GM18858 (cell line): Measurements from ENCODE around the gene PLXNA4.

Experiments
- ATAC-seq: cut with Tn5 transposase; IDR thresholded peaks from one replicate; pipeline ENCODE4 v1.9.1; 2021; ENCODE audit not compliant: unreplicated experiment

Gene PLXNA4

DNA sequence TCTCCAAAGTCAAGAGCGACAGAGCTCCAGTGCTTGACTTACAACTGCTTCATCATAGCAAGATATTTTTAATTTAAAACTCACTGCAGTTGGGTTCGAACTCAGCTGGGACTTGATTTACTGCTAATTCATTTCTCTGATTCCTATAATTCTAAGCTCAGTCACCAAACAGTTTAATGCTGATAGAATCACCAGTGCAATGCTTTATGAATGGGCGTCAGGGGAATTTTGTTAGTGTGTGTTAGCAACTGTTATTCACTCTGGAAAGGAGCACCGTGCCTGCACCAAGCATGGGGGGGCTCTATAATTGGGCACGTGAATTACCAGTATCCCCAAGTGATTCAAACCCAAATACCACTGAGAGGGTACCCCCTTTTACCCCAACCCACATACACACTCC lies 10.4 kb downstream of the PLXNA4 start:
- no peak for ATAC-seq

DNA sequence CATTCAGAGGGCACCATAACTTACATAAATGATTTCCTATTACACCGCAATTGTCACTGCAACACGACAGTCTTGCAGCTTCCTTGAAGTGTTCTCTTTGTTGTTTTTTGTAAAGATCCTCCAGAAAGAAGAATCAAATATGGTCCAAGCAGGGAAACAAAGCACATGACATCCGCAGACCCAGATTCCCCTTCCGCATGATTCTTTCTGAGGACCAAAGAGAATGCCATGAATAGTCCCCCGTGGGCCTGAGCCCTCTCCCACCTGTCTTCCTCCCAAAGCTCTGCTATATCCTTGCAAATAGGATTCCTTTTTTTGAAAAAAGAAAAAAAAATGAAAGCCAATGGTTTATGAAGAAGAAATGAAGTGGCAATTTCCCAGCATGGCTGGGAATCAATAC lies 10.8 kb downstream of the PLXNA4 start:
- no peak for ATAC-seq

DNA sequence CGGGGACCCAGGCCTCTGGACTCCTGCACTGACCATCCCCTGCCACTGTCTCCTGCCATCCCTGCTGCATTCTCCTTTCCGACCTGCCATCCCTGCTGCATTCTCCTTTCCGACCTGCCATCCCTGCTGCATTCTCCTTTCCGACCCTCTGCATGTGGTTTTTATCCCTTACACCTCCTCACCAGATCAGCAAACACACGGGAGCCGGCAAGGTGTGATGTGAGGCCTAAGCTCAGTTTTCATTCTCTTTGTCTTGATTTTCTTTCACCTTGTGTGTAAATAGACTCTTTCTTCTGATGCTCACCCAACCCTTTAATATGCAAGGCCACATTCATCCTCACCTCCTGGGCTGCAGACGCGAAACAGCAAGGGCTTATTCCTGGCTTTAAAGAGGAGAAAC lies 11.4 kb downstream of the PLXNA4 start:
- ATAC-seq, result no peak

DNA sequence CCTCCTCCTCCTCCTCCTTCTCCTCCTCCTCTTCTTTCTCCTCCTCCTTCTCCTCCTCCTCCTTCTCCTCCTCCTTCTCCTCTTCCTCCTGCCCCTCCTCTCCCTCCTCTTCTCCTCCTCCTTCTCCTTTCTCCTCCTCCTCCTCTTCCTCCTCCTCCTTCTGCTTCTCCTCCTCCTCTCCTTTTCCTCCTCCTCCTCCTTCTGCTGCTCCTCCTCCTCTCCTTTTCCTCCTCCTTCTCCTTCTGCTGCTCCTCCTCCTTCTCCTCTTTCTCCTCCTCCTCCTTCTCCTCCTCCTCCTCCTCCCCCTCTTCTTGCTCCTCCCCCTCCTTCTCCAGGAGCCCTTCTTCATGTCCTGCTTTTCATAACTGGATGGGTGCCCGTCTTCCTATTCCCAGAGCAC lies 12.2 kb downstream of the PLXNA4 start:
- ATAC-seq, result no peak

DNA sequence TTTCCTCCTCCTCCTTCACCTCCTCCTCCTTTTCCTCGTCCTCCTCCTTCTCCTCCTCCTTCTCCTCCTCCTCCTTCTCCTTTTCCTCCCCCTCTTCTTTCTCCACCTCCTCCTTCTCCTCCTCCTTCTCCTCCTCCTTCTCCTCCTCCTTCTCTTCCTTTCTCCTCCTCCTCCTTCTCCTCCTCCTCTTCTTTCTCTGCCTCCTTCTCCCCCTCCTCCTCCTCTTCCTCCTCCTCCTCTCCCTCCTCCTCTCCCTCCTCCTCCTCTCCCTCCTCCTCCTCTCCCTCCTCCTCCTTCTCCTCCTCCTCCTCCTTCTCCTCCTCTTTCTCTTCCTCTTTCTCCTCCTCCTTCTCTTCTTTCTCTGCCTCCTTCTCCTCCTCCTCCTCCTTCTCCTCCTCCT lies 13.6 kb downstream of the PLXNA4 start:
- no peak for ATAC-seq

DNA sequence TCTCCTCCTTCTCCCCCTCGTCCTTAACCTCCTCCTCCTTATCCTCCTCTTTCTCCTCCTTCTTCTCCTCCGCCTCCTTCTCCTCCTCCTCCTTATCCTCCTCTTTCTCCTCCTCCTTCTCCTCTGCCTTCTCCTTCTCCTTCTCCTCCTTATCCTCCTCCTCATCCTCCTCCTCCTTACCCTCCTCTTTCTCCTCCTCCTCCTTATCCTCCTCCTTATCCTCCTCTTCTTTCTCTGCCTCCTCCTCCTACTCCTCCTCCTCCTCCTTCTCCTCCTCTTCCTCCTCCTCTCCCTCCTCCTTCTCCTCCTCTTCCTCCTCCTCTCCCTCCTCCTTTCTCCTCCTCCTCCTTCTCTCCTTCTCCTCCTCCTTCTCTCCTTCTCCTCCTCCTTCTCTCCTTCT lies 14.5 kb downstream of the PLXNA4 start:
- no peak for ATAC-seq

DNA sequence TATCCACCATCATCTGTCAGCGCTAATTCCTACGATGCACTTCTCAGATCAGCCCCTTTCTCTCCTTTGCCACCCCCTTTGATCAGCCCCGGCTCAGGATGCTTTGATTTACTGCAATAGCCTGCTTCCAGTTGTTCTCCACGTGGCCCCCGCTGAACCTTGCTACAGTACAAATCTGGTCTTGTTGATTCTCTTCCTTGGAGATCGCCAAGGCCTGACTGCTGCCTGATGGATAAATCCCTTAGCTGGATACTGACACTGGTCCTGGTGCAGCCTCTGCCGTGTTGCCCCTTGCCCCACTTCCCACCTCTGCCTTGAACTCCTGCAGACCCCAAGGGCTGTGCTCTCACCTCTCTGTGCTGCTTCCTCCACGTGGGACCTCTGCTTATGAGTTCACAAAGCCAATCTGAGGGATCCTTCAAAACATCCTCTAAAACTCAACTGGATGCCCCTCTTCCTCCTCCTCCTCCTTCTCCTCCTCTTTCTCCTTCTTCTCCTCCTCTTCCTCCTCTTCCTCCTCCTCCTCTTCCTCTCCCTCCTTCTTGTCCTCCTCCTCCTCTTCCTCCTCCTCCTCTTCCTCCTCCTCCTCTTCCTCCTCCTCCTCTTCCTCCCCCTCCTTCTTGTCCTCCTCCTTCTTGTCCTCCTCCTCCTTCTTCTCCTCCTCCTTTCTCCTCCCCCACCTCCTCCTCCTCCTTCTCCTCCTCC lies 15.3 kb downstream of the PLXNA4 start:
- ATAC-seq, result no peak

DNA sequence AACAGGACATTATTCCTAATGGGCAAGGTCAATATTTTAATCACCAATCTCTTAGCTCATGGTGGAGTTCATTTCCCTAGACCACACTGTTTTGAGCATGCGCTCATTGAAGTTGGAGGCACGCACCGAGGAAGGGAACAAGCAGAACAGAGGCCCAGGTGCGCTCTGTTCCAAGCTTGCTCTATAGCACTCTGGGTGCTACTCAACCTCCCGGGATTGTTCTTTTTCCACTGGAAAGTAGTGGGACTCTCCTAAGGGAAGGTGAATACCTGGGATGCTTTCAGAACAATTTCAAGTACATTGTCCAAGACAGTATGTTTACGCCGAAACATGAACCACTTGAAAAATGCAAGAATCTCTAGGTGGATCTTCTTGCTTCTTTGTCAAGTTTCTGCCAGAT lies 16.2 kb downstream of the PLXNA4 start:
- ATAC-seq, result no peak

DNA sequence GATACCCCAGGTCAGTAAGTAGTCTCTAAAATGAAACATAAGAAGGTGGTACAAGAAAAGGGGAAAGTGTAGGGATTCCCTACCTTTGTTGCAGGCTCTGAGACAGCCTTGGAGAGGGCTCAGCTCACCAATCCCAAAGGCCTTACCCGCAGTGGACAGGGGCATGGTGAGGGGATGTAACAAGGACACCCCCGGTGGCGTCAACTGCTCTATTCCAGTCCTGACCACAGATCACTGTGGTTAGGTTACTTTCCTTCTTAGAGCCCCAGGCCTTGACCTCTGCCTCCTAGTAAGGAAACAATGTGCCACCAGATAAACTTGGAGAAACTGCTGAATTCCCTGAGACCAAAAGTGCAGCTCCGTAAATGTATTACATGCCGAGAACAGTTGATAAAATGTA lies 17.5 kb downstream of the PLXNA4 start:
- ATAC-seq, result no peak

DNA sequence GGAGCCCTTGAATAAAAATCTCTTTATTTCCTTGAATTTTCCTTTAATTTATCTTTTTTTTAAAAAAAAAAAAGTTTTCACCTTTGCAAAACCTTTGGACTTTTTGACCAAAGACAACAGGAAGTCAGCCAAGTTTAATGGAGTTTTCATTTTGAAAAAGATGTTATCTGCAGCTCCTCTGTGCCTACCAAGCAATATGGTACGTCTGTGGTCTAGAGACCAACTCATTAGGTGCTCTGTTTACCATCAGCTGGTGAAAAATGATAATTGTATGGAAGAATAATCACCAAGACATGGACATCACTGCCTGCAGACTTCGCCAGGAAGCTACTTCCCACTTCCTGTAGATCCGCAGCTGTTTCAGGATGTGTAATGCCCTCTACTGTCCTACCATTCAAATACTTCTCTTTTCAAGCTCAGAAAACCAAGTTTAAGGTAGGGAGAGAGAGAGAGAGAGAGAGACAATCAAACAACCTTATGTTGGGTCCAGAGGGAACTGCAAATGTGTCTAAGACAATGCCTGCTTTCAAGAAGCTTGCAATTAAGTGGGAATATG lies 18.7 kb downstream of the PLXNA4 start:
- ATAC-seq, result no peak

DNA sequence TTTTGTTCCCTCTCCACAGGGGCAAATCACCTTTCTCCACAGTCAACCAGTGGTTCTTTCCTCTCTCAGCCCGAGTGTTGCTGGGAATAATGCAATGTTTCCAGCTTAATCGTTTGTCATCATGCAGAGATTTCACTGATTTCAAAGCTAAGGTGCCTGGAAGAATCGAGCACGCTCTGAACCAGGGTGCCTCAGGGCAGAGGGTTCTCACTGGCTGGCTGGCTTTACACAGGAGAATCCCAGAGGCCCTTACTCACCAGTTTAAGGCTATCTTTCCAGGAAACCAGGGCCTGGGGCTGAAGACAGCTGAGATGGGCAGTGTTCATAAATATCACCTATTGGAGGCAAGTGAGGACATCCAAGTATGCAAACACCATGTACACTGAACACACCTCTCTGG lies 21.8 kb downstream of the PLXNA4 start:
- no peak for ATAC-seq

DNA sequence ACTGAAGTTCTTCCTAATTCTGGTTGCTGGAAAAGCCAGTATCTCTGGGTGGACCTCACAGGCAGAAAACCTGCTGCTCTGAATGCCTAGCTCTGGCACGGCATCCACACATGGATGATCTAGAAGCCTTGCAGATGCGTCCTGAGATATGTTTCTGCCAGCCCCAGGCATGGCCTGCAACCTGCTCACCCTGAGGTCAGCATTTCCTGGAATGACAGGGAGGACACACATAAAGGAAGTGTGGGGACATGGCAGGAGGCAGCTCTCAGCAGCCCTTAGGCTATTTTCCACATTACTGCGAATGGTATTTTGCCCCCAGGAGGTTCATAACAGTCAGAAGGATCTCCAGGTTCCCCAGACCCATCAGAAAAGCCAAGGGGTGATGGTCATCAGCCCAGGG lies 23.2 kb downstream of the PLXNA4 start:
- ATAC-seq, result no peak

DNA sequence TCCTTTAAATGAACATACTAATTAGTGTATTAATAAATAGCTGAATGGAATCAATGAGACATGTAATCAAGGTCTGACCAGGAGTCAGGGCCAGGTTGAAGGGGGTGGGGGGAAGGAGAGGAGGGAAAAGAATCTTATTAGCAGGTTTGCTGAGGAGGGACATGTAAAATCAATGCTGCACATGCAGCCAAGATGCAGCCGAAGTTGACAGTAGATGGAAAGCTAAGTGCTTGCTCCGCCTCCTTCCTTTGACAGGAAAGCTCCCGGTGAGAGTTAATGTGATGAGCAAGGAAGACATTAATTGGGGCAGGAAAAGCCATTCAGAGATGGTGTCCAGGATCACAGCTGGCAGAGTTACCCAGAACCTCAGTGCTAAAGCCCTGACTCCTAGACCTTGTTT lies 24.4 kb downstream of the PLXNA4 start:
- no peak for ATAC-seq

DNA sequence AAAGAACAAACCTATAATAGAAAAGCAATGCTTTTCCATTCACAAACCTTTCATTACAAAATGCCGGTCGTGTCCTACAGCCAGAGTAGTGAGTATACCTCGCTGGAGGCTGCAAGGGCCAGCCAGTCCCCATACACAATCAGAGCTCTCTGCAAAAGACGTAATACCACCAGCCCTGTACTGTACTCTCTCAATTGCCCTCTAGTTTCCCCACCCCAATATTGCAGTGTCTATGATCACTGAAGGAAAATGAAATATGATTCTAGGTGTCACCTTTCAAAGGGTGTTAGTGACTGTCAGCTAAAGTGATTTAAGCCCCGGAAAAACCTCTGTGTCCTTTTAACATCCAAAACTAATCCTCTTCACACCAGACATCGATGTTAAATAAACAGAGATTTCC lies 24.8 kb downstream of the PLXNA4 start:
- ATAC-seq, result no peak

DNA sequence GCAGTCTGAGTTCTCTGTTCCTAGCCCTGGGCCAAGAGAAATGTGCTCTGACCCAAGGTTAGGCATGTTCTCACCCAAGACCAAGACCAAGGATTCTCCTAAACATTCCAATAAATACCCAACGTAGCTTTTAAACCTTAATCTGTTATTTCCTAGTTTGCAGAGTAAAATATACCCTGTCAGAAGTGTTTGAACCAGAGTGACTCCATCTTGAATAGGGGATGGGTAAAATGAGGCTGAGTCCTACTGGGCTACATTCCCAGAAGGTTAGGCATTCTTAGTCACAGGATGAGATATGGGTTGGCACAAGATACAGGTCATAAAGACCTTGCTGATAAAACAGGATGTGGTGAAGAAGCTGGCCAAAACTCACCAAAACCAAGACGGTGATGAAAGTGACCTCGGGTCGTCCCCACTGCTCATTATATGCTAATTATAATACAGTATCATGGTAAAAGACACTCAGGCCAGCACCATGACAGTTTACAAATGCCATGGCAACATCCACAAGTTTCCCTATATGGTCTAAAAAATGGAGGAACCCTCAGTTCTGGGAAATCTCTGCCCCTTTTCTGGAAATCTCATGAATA lies 27.7 kb downstream of the PLXNA4 start:
- ATAC-seq, result no peak

DNA sequence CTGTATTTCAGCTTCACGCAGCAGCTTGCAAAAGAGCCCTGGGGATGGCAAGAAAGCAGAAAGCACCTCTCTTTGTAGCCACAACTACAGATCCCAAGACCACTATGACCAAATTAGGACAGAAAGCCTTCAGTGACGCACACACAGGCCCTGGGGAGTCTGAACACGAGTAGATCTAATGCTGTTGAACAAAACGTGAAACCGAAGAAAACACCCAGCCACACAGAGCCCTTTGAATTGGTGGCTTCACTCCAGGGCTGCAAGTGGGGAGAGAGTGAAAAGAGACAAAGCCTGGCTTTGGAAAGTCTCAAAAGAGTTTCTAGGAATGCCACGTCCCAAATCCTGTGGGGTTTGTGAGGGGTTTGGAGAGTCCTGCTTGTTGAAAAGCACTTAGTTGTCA lies 28.4 kb downstream of the PLXNA4 start:
- ATAC-seq, result no peak

DNA sequence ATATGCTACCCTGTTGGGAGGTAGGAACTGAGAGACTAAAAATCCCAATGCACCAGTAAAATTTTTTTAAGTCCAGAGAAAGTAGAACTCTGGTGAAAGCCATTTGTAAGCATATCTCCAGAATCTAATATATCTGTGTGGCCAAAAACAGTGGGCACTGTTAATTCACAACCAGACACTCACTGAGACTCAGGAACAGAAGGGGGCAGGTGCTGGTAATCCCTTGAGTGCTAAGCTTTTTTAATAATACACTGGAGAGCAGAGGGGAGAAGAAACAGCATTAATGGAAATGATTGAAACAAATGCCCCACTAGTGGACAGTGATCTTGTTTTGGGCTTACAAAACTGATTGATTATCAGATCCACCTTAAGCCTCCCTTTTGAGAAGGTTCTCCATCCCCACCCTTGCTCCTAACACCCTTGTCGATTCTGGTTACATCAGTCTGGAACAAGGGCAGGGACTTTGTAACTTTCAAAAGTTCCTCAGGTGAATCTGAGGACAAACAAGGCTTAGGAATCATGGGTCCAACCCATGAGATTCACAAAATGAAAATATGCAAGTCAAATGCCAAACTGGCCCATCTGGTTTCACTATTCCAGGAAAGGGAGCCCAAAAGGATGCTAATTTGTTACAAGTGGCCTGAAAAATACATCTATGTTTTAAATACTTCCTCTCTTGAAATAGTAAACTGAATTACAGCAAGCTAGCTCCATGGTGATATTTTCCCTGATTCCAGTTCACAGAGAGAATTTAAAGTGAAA lies 29.7 kb downstream of the PLXNA4 start:
- no peak for ATAC-seq

DNA sequence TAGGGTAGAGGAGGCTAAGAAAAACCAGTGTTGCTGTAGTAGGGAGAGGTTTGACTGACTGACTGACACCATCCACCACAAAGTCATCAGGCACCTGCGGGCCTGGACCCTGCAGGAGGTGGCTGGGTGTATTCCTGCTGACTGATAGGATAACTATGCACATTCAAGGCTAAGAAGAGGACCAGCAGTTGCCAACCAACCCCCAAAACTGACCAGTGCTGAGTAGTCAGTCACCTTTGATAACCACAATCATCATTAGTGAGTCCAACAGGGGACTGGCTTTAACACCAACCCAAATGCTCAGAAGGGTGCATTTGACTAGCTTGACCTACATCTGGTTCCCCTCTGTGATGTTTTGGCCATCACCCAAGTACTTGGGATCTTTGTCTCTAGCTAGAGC lies 30.5 kb downstream of the PLXNA4 start:
- ATAC-seq, result no peak

DNA sequence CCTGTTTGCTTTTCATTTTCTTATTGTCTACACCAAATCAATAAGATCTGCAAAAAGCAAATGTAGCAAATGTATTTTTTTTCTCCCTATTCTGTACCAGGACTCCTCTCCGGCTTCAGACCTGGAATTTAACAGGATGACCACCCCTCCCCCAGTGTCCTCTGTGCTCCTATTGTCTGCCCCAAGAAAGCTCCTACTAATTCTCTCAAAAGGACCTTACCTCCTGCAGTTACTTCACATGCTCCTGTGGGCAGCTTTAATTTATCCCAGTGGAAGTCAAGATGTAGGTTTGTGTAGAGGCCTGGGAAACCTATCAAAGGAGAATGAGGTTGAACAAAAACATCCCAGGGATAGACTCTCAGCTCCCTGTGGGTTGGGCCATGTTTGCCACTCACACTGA lies 31.3 kb downstream of the PLXNA4 start:
- ATAC-seq, result no peak

DNA sequence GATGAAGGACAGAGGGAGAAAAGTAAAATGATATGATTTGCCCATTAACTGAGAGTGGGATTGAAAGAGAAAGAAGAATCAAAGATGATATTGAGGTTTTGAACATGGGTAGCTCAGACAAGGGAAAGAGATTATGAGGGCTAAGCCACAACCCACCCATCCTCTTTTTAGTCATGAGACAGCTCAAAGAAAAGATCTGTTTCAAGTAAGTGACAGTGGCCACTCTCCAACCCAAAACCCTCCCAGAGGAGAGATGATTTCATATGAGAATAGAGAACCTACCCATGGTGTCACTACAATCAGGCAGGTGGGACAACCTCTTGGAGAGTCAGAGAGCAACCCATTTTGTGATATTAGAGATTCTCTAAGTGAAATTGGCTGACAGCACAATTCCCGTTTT lies 32.2 kb downstream of the PLXNA4 start:
- ATAC-seq, result no peak

DNA sequence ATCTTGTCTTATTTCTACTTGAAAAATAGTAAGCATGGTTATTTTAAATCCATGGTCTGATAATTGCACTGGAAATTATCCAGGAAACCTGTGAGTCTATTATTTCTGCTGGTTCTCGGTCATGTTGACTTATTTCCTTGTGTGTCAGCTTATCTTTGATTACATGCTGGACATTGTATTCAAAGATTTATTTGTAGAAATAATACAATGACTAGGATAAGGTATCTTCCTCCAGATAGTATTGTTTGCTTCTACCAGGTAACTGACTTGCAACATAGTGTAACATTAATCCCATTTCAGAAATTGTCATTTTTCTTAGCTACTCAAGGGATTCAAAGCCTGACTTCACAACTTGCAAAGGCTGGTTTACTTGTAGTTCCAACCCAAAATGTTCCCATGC lies 33.4 kb downstream of the PLXNA4 start:
- no peak for ATAC-seq

DNA sequence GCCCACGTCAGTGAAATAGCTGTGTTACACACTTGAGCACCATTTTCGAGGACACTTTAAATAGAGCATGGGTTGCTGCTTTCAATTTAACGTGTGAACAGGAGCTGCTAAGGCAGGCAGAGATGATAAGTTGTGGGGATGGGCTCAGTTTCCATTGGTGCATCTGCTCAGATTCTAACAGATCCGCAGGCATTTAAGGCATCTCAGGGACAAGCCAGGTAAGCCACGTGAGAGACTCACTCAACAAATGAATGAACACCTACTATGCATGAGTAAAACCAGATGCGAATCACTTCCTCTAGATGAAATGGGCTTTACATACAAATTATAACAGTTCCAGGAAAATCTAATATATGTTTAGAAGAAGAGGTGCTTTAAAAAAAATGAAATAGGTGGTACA lies 34.6 kb downstream of the PLXNA4 start:
- no peak for ATAC-seq
